Measurements from ENCODE around the gene MAP3K1.
A peak's percentile ranks its signal among the peaks of the same experiment; 100 is the strongest.

Gene MAP3K1

GRCh38 chr5:56814361-56814962, 887 bp upstream of the MAP3K1 start:
- Histone ChIP-seq H3K4me3 (ENCODE audit: low read length in 2 of 2) (peak overlapping the region; percentile 81 to 98), H2BK15ac (ENCODE audit: low read length) (peak overlapping the region; percentile 85), H2AFZ (ENCODE audit: low read length) (peak overlapping the region; percentile 96), H4K91ac (ENCODE audit: low read depth, low read length, poor library complexity) (no peak overlapping the region), H3K27me3 (ENCODE audit: control insufficient read depth in 3 of 3, insufficient read depth in 3 of 3, low read depth in 1 of 3, low read length in 3 of 3) (peaks cover 0 to 37% (median 5%) of the 10 kb centered on the region in 3 experiments), H3K4me1 (ENCODE audit: control insufficient read depth in 2 of 2, insufficient read depth in 1 of 2, low read depth in 1 of 2, low read length in 2 of 2) (peaks cover 3 to 11% of the 10 kb centered on the region in 2 donors), H3K27ac (replicated peaks; ENCODE audit: low read length) (peak overlapping the region; percentile 42), H2AK5ac (ENCODE audit: low read depth, low read length) (no peak overlapping the region), H3K14ac (ENCODE audit: low read length) (no peak overlapping the region), H3K9ac (ENCODE audit: low read depth, low read length, poor library complexity) (peak overlapping the region; percentile 30), H2BK12ac (ENCODE audit: low read length) (peak overlapping the region; percentile 84), H3K36me3 (replicated peaks in 1 of 2; ENCODE audit: control insufficient read depth in 2 of 2, insufficient read depth in 2 of 2, low read length in 2 of 2) (no peaks in the 10 kb centered on the region), H3K18ac (ENCODE audit: low read length) (peak overlapping the region; percentile 95), H3K4me2 (ENCODE audit: insufficient read depth, low read length, poor library complexity, severe bottlenecking) (peak overlapping the region; percentile 96), H3K79me1 (ENCODE audit: low read depth, low read length) (peaks cover 3% of the 10 kb centered on the region), H4K8ac (ENCODE audit: low read depth, low read length) (no peak overlapping the region), H2BK5ac (ENCODE audit: low read length) (peak overlapping the region; percentile 75), H2BK120ac (ENCODE audit: low read depth, low read length) (no peak overlapping the region), H3K4ac (ENCODE audit: low read length) (no peak overlapping the region), H3K23ac (ENCODE audit: low read depth, low read length, poor library complexity) (peak overlapping the region; percentile 73), H3K9me3 (replicated peaks in 1 of 2; ENCODE audit: control insufficient read depth in 2 of 2, insufficient read depth in 1 of 2, low read depth in 1 of 2, low read length in 2 of 2) (no peaks in the 10 kb centered on the region)
- peak; percentile 35 for DNase-seq (ENCODE audit: low spot score)
- WGBS, 2 donors (ENCODE audit: extremely low coverage in 2 of 2, insufficient read length in 2 of 2, insufficient replicate concordance in 1 of 2): no CpG with 5 or more reads among the region's 31 CpGs

- Histone ChIP-seq H3K23ac (ENCODE audit: low read depth, low read length, poor library complexity) (peak overlapping the region; percentile 80), H3K9ac (ENCODE audit: low read depth, low read length, poor library complexity) (peak overlapping the region; percentile 97), H4K8ac (ENCODE audit: low read depth, low read length) (no peak overlapping the region), H3K27ac (replicated peaks; ENCODE audit: low read length) (peak overlapping the region; percentile 77), H3K4me1 (ENCODE audit: control insufficient read depth in 2 of 2, insufficient read depth in 1 of 2, low read depth in 1 of 2, low read length in 2 of 2) (peaks cover 3 to 11% of the 10 kb centered on the region in 2 donors), H2BK15ac (ENCODE audit: low read length) (peak overlapping the region; percentile 67), H3K4ac (ENCODE audit: low read length) (no peak overlapping the region), H3K4me2 (ENCODE audit: insufficient read depth, low read length, poor library complexity, severe bottlenecking) (peak overlapping the region; percentile 75), H3K79me1 (ENCODE audit: low read depth, low read length) (peaks cover 3% of the 10 kb centered on the region), H2AK5ac (ENCODE audit: low read depth, low read length) (peak overlapping the region; percentile 75), H4K91ac (ENCODE audit: low read depth, low read length, poor library complexity) (no peak overlapping the region), H3K36me3 (replicated peaks in 1 of 2; ENCODE audit: control insufficient read depth in 2 of 2, insufficient read depth in 2 of 2, low read length in 2 of 2) (no peaks in the 10 kb centered on the region), H3K9me3 (replicated peaks in 1 of 2; ENCODE audit: control insufficient read depth in 2 of 2, insufficient read depth in 1 of 2, low read depth in 1 of 2, low read length in 2 of 2) (no peaks in the 10 kb centered on the region), H2BK12ac (ENCODE audit: low read length) (peak overlapping the region; percentile 58), H3K18ac (ENCODE audit: low read length) (peak overlapping the region; percentile 99), H3K14ac (ENCODE audit: low read length) (peak overlapping the region; percentile 97), H3K27me3 (ENCODE audit: control insufficient read depth in 3 of 3, insufficient read depth in 3 of 3, low read depth in 1 of 3, low read length in 3 of 3) (peaks cover 0 to 37% (median 5%) of the 10 kb centered on the region in 3 experiments), H2BK5ac (ENCODE audit: low read length) (peak overlapping the region; percentile 96), H3K4me3 (ENCODE audit: low read length in 2 of 2) (peak overlapping the region; percentile 81 to 98), H2AFZ (ENCODE audit: low read length) (peak overlapping the region; percentile 96), H2BK120ac (ENCODE audit: low read depth, low read length) (peak overlapping the region; percentile 96)
- peak; percentile 43 for DNase-seq (ENCODE audit: low spot score)
- WGBS, 2 donors (ENCODE audit: extremely low coverage in 2 of 2, insufficient read length in 2 of 2, insufficient replicate concordance in 1 of 2): no CpG with 5 or more reads among the region's 116 CpGs
Observed at GRCh38 chr5:56815658-56816545, 553 bp downstream of the MAP3K1 start.

- Histone ChIP-seq H3K79me1 (ENCODE audit: low read depth, low read length) (peaks cover 3% of the 10 kb centered on the region), H2AK5ac (ENCODE audit: low read depth, low read length) (no peak overlapping the region), H3K27ac (replicated peaks; ENCODE audit: low read length) (no peak overlapping the region), H3K4ac (ENCODE audit: low read length) (no peak overlapping the region), H4K8ac (ENCODE audit: low read depth, low read length) (no peak overlapping the region), H2BK5ac (ENCODE audit: low read length) (peak overlapping the region; percentile 96), H3K9ac (ENCODE audit: low read depth, low read length, poor library complexity) (peak overlapping the region; percentile 97), H4K91ac (ENCODE audit: low read depth, low read length, poor library complexity) (no peak overlapping the region), H3K18ac (ENCODE audit: low read length) (peak overlapping the region; percentile 99), H3K23ac (ENCODE audit: low read depth, low read length, poor library complexity) (no peak overlapping the region), H3K27me3 (ENCODE audit: control insufficient read depth in 3 of 3, insufficient read depth in 3 of 3, low read depth in 1 of 3, low read length in 3 of 3) (peaks cover 0 to 33% (median 5%) of the 10 kb centered on the region in 3 experiments), H2BK12ac (ENCODE audit: low read length) (no peak overlapping the region), H3K36me3 (replicated peaks in 1 of 2; ENCODE audit: control insufficient read depth in 2 of 2, insufficient read depth in 2 of 2, low read length in 2 of 2) (no peaks in the 10 kb centered on the region), H3K4me3 (ENCODE audit: low read length in 2 of 2) (peak overlapping the region; percentile 81 to 98), H2BK15ac (ENCODE audit: low read length) (no peak overlapping the region), H3K4me2 (ENCODE audit: insufficient read depth, low read length, poor library complexity, severe bottlenecking) (peak overlapping the region; percentile 75), H3K4me1 (ENCODE audit: control insufficient read depth in 2 of 2, insufficient read depth in 1 of 2, low read depth in 1 of 2, low read length in 2 of 2) (peaks cover 3 to 11% of the 10 kb centered on the region in 2 donors), H3K9me3 (replicated peaks in 1 of 2; ENCODE audit: control insufficient read depth in 2 of 2, insufficient read depth in 1 of 2, low read depth in 1 of 2, low read length in 2 of 2) (no peaks in the 10 kb centered on the region), H2BK120ac (ENCODE audit: low read depth, low read length) (no peak overlapping the region), H2AFZ (ENCODE audit: low read length) (peak overlapping the region; percentile 96), H3K14ac (ENCODE audit: low read length) (peak overlapping the region; percentile 63)
- peak; percentile 45 for DNase-seq (ENCODE audit: low spot score)
- no CpG with 5 or more reads among the region's 43 CpGs for WGBS, 2 donors (ENCODE audit: extremely low coverage in 2 of 2, insufficient read length in 2 of 2, insufficient replicate concordance in 1 of 2)
Observed at GRCh38 chr5:56816546-56817081, 1.3 kb downstream of the MAP3K1 start.

All from neuronal stem cell (in vitro differentiated cells).